ENCODE data around the gene FIGNL2.

FIGNL2 gene

GRCh38 chr12:51784688-51785087 lies 63.8 kb downstream of the FIGNL2 start:
- no peak for DNase-seq (ENCODE audit: low read depth in 1 of 2, low spot score in 1 of 2)
- in situ Hi-C loops (cut with HindIII; ENCODE audit: low pct_unique_long_range_greater_than_20kb, low sequenced_read_pairs) = no loop called here
- no peak for TF ChIP-seq JUND (IDR thresholded peaks at IDR 0.05; ENCODE audit: low read depth)

- no peak for TF ChIP-seq JUND (IDR thresholded peaks at IDR 0.05; ENCODE audit: low read depth)
- no peak for DNase-seq (ENCODE audit: low read depth in 1 of 2, low spot score in 1 of 2)
- in situ Hi-C loops (cut with HindIII; ENCODE audit: low pct_unique_long_range_greater_than_20kb, low sequenced_read_pairs) = no loop called here
Measured at GRCh38 chr12:51779876-51780275, 68.6 kb downstream of the FIGNL2 start.

GRCh38 chr12:51777973-51778372 lies 70.5 kb downstream of the FIGNL2 start:
- in situ Hi-C loops (cut with HindIII; ENCODE audit: low pct_unique_long_range_greater_than_20kb, low sequenced_read_pairs) = no loop called here
- TF ChIP-seq JUND (IDR thresholded peaks at IDR 0.05; ENCODE audit: low read depth) = no peak
- no peak for DNase-seq (ENCODE audit: low read depth in 1 of 2, low spot score in 1 of 2)

- in situ Hi-C loops (cut with HindIII; ENCODE audit: low pct_unique_long_range_greater_than_20kb, low sequenced_read_pairs) = no loop called here
- no peak for DNase-seq (ENCODE audit: low read depth in 1 of 2, low spot score in 1 of 2)
- no peak for TF ChIP-seq JUND (IDR thresholded peaks at IDR 0.05; ENCODE audit: low read depth)
Measured at GRCh38 chr12:51777457-51777856, 71.1 kb downstream of the FIGNL2 start.

- TF ChIP-seq JUND (IDR thresholded peaks at IDR 0.05; ENCODE audit: low read depth) = no peak
- in situ Hi-C loops (cut with HindIII; ENCODE audit: low pct_unique_long_range_greater_than_20kb, low sequenced_read_pairs) = no loop called here
- no peak for DNase-seq (ENCODE audit: low read depth in 1 of 2, low spot score in 1 of 2)
Measured at GRCh38 chr12:51774933-51775332, 73.6 kb downstream of the FIGNL2 start.

- no peak for TF ChIP-seq JUND (IDR thresholded peaks at IDR 0.05; ENCODE audit: low read depth)
- in situ Hi-C loops (cut with HindIII; ENCODE audit: low pct_unique_long_range_greater_than_20kb, low sequenced_read_pairs) = no loop called here
- DNase-seq (ENCODE audit: low read depth in 1 of 2, low spot score in 1 of 2) = peak in 1 of 2 experiments; percentile 30
Measured at GRCh38 chr12:51773145-51773869, 75.2 kb downstream of the FIGNL2 start.

GRCh38 chr12:51771008-51771407 lies 77.5 kb downstream of the FIGNL2 start:
- no peak for TF ChIP-seq JUND (IDR thresholded peaks at IDR 0.05; ENCODE audit: low read depth)
- in situ Hi-C loops (cut with HindIII; ENCODE audit: low pct_unique_long_range_greater_than_20kb, low sequenced_read_pairs) = no loop called here
- no peak for DNase-seq (ENCODE audit: low read depth in 1 of 2, low spot score in 1 of 2)
